Endothelial cell (in vitro differentiated cells): ENCODE results near the gene IFFO2. TPM values are rescaled to one million over a fixed set of nuclear protein-coding genes. Genes with fewer than 3 reads are reported as not detected.

Source experiments
- DNase-seq: peaks from one replicate; pipeline ENCODE4 v3.0.0; 2021; ENCODE audit warnings: low spot score
- H3K27ac Mint-ChIP-seq: one replicate; pipeline ENCODE4 v1.8.0; 2021; ENCODE audit warnings: mixed read lengths, inconsistent platforms; ENCODE audit not compliant: unreplicated experiment
- H3K27me3 Mint-ChIP-seq: one replicate; pipeline ENCODE4 v1.8.0; 2021; ENCODE audit warnings: mild to moderate bottlenecking, moderate library complexity, mixed read lengths, inconsistent platforms; ENCODE audit not compliant: unreplicated experiment
- H3K36me3 Mint-ChIP-seq: one replicate; pipeline ENCODE4 v1.8.0; 2021; ENCODE audit warnings: mild to moderate bottlenecking, low read depth, mixed read lengths, inconsistent platforms; ENCODE audit not compliant: unreplicated experiment
- H3K4me1 Mint-ChIP-seq: one replicate; pipeline ENCODE4 v1.8.0; 2021; ENCODE audit warnings: mild to moderate bottlenecking, mixed read lengths, inconsistent platforms; ENCODE audit not compliant: unreplicated experiment
- H3K4me3 Mint-ChIP-seq: one replicate; pipeline ENCODE4 v1.8.0; 2021; ENCODE audit warnings: mild to moderate bottlenecking, mixed read lengths, inconsistent platforms; ENCODE audit not compliant: unreplicated experiment
- H3K9me3 Mint-ChIP-seq: one replicate; pipeline ENCODE4 v1.8.0; 2021; ENCODE audit warnings: mixed read lengths, inconsistent platforms; ENCODE audit not compliant: unreplicated experiment
- CTCF ChIP-seq: fragments of 200-600 bp; sonication (generic); IDR thresholded peaks from one replicate; pipeline ENCODE4 v1.5.0; 2021; ENCODE audit warnings: antibody characterized with exemption; ENCODE audit not compliant: unreplicated experiment
- total RNA-seq: library from RNA; stranded (reverse); fragmentation: NEBNext Ultra II Directional; extraction: Animal tissue kit (Norgen Biotek cat#: 25700); gene quantifications from one replicate; pipeline ENCODE4 v1.2.1, GENCODE V29; 2021; ENCODE audit not compliant: unreplicated experiment

The IFFO2 gene
- total RNA-seq, 1 donor from 2014 or later, result 16.7 TPM

- no peaks in the 10 kb centered on the region for H3K4me1 Mint-ChIP-seq
- no peaks in the 10 kb centered on the region for H3K36me3 Mint-ChIP-seq
- no peak for DNase-seq
- TF ChIP-seq CTCF, result no peak
- no peaks in the 10 kb centered on the region for H3K9me3 Mint-ChIP-seq
- H3K27me3 Mint-ChIP-seq, result peaks cover 1% of the 10 kb centered on the region
- no peak overlapping the region for H3K4me3 Mint-ChIP-seq
- no peak overlapping the region for H3K27ac Mint-ChIP-seq
Observed at GRCh38 chr1:18978706-18979105, 22.2 kb upstream of the IFFO2 start.

- no peak overlapping the region for H3K4me3 Mint-ChIP-seq
- H3K4me1 Mint-ChIP-seq, result peaks cover 8% of the 10 kb centered on the region
- no peaks in the 10 kb centered on the region for H3K9me3 Mint-ChIP-seq
- no peaks in the 10 kb centered on the region for H3K36me3 Mint-ChIP-seq
- no peak for DNase-seq
- TF ChIP-seq CTCF, result no peak
- H3K27me3 Mint-ChIP-seq, result peaks cover 1% of the 10 kb centered on the region
- H3K27ac Mint-ChIP-seq, result no peak overlapping the region
Observed at GRCh38 chr1:18977428-18977827, 21.0 kb upstream of the IFFO2 start.

DNA sequence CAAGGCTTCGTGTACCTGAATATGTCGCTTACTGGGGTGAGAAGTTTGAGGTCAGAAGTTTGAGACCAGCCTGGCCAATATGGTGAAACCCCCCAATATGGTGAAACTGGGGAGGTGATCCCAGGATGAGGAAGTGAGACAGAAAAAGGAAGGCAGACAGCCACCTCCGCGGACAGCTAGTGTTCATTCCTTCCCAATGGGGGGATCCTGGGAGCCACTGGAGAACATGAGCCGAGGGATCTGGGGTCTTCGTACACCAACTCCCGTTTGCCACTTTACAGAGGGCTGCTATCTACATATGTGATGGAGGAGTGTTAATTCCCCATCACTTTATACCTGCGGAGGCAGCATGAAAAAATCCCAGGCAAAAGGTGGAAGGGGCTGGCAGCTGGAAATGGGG lies 19.6 kb upstream of the IFFO2 start:
- DNase-seq, result no peak
- H3K27me3 Mint-ChIP-seq, result no peaks in the 10 kb centered on the region
- H3K27ac Mint-ChIP-seq, result no peak overlapping the region
- H3K9me3 Mint-ChIP-seq, result no peaks in the 10 kb centered on the region
- peaks cover 8% of the 10 kb centered on the region for H3K4me1 Mint-ChIP-seq
- TF ChIP-seq CTCF, result no peak
- no peaks in the 10 kb centered on the region for H3K36me3 Mint-ChIP-seq
- H3K4me3 Mint-ChIP-seq, result no peak overlapping the region

DNA sequence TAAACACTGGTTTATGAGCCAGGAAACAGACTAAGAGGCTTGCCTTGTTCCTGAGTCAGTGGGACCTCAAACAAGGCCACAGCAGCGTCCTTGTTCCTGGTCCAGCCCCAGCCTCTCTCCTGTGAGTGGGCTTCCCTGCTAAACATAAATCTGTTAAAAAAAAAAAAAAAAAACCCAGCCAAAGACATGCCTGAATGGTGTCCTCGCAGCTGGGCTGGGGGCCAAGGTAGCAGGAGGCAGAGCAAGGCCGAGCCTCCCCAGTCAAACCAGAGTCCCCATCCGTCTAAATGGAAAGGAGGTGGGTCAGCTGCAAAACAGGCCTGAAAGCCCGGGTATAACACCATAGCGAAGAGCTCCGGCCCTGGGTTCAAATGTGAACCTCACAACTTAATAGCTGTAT lies 18.1 kb upstream of the IFFO2 start:
- TF ChIP-seq CTCF, result no peak
- peaks cover 8% of the 10 kb centered on the region for H3K4me1 Mint-ChIP-seq
- DNase-seq, result no peak
- no peaks in the 10 kb centered on the region for H3K36me3 Mint-ChIP-seq
- H3K27ac Mint-ChIP-seq, result no peak overlapping the region
- H3K4me3 Mint-ChIP-seq, result no peak overlapping the region
- H3K27me3 Mint-ChIP-seq, result no peaks in the 10 kb centered on the region
- H3K9me3 Mint-ChIP-seq, result no peaks in the 10 kb centered on the region

GRCh38 chr1:18974005-18974404 lies 17.5 kb upstream of the IFFO2 start:
- Mint-ChIP-seq H3K36me3 (no peaks in the 10 kb centered on the region), H3K27me3 (no peaks in the 10 kb centered on the region), H3K9me3 (no peaks in the 10 kb centered on the region), H3K27ac (no peak overlapping the region), H3K4me3 (no peak overlapping the region), H3K4me1 (peaks cover 8% of the 10 kb centered on the region)
- TF ChIP-seq CTCF, result no peak
- no peak for DNase-seq
